GM21737 (cell line): ENCODE results near the gene MAPK4.

ENCODE experiments used
- ATAC-seq: cut with Tn5 transposase; IDR thresholded peaks from one replicate; pipeline ENCODE4 v1.9.1; 2021; ENCODE audit warnings: mild to moderate bottlenecking, moderate library complexity; ENCODE audit not compliant: unreplicated experiment

Gene MAPK4

GRCh38 chr18:50716902-50717301 is 157.0 kb downstream of the MAPK4 start:
- ATAC-seq = no peak

- no peak for ATAC-seq
Observed at GRCh38 chr18:50717563-50717962, 157.7 kb downstream of the MAPK4 start.

GRCh38 chr18:50719471-50720324 is 159.8 kb downstream of the MAPK4 start:
- ATAC-seq = no peak

GRCh38 chr18:50720325-50720674 is 160.4 kb downstream of the MAPK4 start:
- ATAC-seq = no peak

- ATAC-seq = no peak
Observed at GRCh38 chr18:50721006-50721405, 161.1 kb downstream of the MAPK4 start.

- no peak for ATAC-seq
Observed at GRCh38 chr18:50721451-50722120, 161.7 kb downstream of the MAPK4 start.

- no peak for ATAC-seq
Observed at GRCh38 chr18:50722311-50722710, 162.4 kb downstream of the MAPK4 start.

- no peak for ATAC-seq
Observed at GRCh38 chr18:50724751-50725151, 164.9 kb downstream of the MAPK4 start.

GRCh38 chr18:50726960-50727589 is 167.2 kb downstream of the MAPK4 start:
- ATAC-seq = peak; percentile 76

GRCh38 chr18:50727721-50728471 is 168.0 kb downstream of the MAPK4 start:
- ATAC-seq = no peak

- no peak for ATAC-seq
Observed at GRCh38 chr18:50729376-50729775, 169.5 kb downstream of the MAPK4 start.

GRCh38 chr18:50729986-50730385 is 170.1 kb downstream of the MAPK4 start:
- ATAC-seq = no peak

GRCh38 chr18:50734342-50734741 is 174.5 kb downstream of the MAPK4 start:
- ATAC-seq = no peak

GRCh38 chr18:50734886-50735285 is 175.0 kb downstream of the MAPK4 start:
- ATAC-seq = no peak

- ATAC-seq = no peak
Observed at GRCh38 chr18:50737127-50737526, 177.2 kb downstream of the MAPK4 start.

- ATAC-seq = no peak
Observed at GRCh38 chr18:50738098-50738757, 178.3 kb downstream of the MAPK4 start.

GRCh38 chr18:50742952-50743351 is 183.1 kb downstream of the MAPK4 start:
- no peak for ATAC-seq

- no peak for ATAC-seq
Observed at GRCh38 chr18:50744253-50744652, 184.4 kb downstream of the MAPK4 start.

GRCh38 chr18:50745945-50746344 is 186.1 kb downstream of the MAPK4 start:
- ATAC-seq = no peak

GRCh38 chr18:50747849-50748242 is 188.0 kb downstream of the MAPK4 start:
- no peak for ATAC-seq
